GM23338 (cell line): Measurements from ENCODE around the gene TNFSF4.

Experiments
- CREB1 ChIP-seq: fragments of 250-450 bp; sonication (Bioruptor Pico); IDR thresholded peaks from 2 replicates; pipeline ENCODE4 v1.5.0; 2020; ENCODE audit warnings: low read depth, mild to moderate bottlenecking, moderate library complexity
- CTCF ChIP-seq, 2 experiments: fragments of 200-600 bp in 1 of 2; sonication (generic) in 1 of 2; conservative IDR thresholded peaks; 2 replicates each; pipeline versions ENCODE4 v1.5.1 to v1.6.1; 2016 to 2017; ENCODE audit warnings: antibody characterized with exemption in 2 of 2, low read depth in 2 of 2, mild to moderate bottlenecking in 2 of 2, moderate library complexity in 1 of 2
- EZH2 ChIP-seq: fragments of 200-600 bp; sonication (generic); IDR thresholded peaks from one replicate; pipeline ENCODE4 v1.8.0; 2017; ENCODE audit warnings: antibody characterized with exemption, mild to moderate bottlenecking, low read depth; ENCODE audit not compliant: unreplicated experiment
- EZH2phosphoT487 ChIP-seq: fragments of 200-600 bp; sonication (generic); IDR thresholded peaks from one replicate; pipeline ENCODE4 v1.8.1; 2018; ENCODE audit warnings: antibody characterized with exemption; ENCODE audit not compliant: unreplicated experiment
- JUNB ChIP-seq: IDR thresholded peaks from one replicate; pipeline ENCODE4 v1.6.1; 2016; ENCODE audit warnings: antibody characterized with exemption; ENCODE audit not compliant: unreplicated experiment
- NANOG ChIP-seq: IDR thresholded peaks from 2 replicates; pipeline ENCODE4 v1.6.1; 2016; ENCODE audit warnings: antibody characterized with exemption, borderline replicate concordance
- POLR2AphosphoS5 ChIP-seq: IDR thresholded peaks from 2 replicates; pipeline ENCODE4 v1.6.1; 2016; ENCODE audit warnings: antibody characterized with exemption, low read depth
- REST ChIP-seq: IDR thresholded peaks from one replicate; pipeline ENCODE4 v1.6.1; 2018; ENCODE audit warnings: antibody characterized with exemption; ENCODE audit not compliant: unreplicated experiment
- ZNF331 ChIP-seq: fragments of 250-450 bp; sonication (Bioruptor Pico); IDR thresholded peaks from 2 replicates; pipeline ENCODE4 v1.5.0; 2020; ENCODE audit warnings: low read depth, mild to moderate bottlenecking, moderate library complexity
- TF ChIP-seq, protein P1 (sequence below): IDR thresholded peaks from 2 replicates; pipeline ENCODE4 v1.6.1; 2016; ENCODE audit warnings: antibody characterized with exemption

- no peak for TF ChIP-seq CTCF (conservative IDR thresholded peaks at IDR 0.05; ENCODE audit: low read depth in 2 of 2)
- TF ChIP-seq REST = no peak
- no peak for TF ChIP-seq EZH2
- no peak for TF ChIP-seq POLR2AphosphoS5
- TF ChIP-seq ZNF331 = no peak
- no peak for TF ChIP-seq NANOG
- no peak for TF ChIP-seq JUNB
- TF ChIP-seq CREB1 (CRISPR knock-in tag) = no peak
- TF ChIP-seq EZH2phosphoT487 = no peak
- TF ChIP-seq, protein P1, sequence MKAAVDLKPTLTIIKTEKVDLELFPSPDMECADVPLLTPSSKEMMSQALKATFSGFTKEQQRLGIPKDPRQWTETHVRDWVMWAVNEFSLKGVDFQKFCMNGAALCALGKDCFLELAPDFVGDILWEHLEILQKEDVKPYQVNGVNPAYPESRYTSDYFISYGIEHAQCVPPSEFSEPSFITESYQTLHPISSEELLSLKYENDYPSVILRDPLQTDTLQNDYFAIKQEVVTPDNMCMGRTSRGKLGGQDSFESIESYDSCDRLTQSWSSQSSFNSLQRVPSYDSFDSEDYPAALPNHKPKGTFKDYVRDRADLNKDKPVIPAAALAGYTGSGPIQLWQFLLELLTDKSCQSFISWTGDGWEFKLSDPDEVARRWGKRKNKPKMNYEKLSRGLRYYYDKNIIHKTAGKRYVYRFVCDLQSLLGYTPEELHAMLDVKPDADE = no peak
Measured at GRCh38 chr1:173187671-173188237, 19.4 kb downstream of the TNFSF4 start.
